Astrocyte of the spinal cord (primary cell): ENCODE measurements around the gene NR3C1.

ENCODE experiments used
- DNase-seq: peaks from one replicate; pipeline ENCODE4 v3.0.0; 2011; ENCODE audit warnings: low read depth, low spot score
- H3K4me3 ChIP-seq: 2 replicates; pipeline ENCODE4 v1.5.1; 2011; ENCODE audit warnings: low read depth, mild to moderate bottlenecking, low read length, moderate library complexity
- in situ Hi-C: cut with HindIII; loops from 2 replicates; pipeline ENCODE4 v1.10.0; 2017; ENCODE audit warnings: low sequenced_read_pairs
- TF ChIP-seq, protein P1 (sequence below): IDR thresholded peaks from 2 replicates; pipeline ENCODE4 v1.5.1; 2012; ENCODE audit warnings: low read depth, mild to moderate bottlenecking, low read length, inconsistent platforms

NR3C1 gene

DNA sequence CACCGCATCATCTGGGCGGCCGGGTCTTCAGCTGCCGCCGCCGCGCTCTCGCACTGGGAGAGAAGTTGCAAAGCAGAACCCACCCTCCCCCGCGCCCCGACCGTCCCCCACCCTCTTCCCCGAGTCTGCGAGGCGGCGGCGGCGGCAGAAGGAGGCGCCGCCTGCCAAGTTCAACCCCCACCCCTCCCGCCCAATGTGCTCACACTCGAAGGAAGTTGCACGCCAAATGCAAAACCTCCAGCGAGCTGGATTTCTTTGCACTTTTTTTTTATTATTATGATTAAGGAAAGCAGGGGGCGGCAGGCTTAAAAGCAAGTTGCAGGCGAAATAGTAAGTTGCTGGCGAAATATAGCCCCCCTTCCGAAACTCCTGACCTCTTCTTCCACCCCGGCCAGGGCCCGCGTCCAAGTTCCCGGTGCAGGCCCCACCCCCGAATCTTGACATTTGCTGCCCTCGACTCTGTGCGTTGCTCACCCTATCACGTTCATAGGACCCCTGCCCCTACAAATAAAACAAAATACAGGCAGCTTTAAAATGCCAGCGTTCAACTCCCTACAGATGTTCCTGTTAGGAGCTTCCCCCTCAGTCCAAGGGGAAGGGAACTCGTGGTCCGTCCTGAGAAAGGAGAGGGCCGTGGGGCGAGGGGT is 1.1 kb upstream of the NR3C1 start:
- TF ChIP-seq, protein P1, sequence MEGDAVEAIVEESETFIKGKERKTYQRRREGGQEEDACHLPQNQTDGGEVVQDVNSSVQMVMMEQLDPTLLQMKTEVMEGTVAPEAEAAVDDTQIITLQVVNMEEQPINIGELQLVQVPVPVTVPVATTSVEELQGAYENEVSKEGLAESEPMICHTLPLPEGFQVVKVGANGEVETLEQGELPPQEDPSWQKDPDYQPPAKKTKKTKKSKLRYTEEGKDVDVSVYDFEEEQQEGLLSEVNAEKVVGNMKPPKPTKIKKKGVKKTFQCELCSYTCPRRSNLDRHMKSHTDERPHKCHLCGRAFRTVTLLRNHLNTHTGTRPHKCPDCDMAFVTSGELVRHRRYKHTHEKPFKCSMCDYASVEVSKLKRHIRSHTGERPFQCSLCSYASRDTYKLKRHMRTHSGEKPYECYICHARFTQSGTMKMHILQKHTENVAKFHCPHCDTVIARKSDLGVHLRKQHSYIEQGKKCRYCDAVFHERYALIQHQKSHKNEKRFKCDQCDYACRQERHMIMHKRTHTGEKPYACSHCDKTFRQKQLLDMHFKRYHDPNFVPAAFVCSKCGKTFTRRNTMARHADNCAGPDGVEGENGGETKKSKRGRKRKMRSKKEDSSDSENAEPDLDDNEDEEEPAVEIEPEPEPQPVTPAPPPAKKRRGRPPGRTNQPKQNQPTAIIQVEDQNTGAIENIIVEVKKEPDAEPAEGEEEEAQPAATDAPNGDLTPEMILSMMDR = no peak
- DNase-seq = peak; percentile 95
- peak overlapping the region; percentile 84 for H3K4me3 ChIP-seq
- in situ Hi-C loops = no loop called here

- in situ Hi-C loops = no loop called here
- TF ChIP-seq, protein P1 = no peak
- peak overlapping the region; percentile 84 for H3K4me3 ChIP-seq
- peak; percentile 68 for DNase-seq
Measured at GRCh38 chr5:143403334-143403592, 223 bp downstream of the NR3C1 start.

DNA sequence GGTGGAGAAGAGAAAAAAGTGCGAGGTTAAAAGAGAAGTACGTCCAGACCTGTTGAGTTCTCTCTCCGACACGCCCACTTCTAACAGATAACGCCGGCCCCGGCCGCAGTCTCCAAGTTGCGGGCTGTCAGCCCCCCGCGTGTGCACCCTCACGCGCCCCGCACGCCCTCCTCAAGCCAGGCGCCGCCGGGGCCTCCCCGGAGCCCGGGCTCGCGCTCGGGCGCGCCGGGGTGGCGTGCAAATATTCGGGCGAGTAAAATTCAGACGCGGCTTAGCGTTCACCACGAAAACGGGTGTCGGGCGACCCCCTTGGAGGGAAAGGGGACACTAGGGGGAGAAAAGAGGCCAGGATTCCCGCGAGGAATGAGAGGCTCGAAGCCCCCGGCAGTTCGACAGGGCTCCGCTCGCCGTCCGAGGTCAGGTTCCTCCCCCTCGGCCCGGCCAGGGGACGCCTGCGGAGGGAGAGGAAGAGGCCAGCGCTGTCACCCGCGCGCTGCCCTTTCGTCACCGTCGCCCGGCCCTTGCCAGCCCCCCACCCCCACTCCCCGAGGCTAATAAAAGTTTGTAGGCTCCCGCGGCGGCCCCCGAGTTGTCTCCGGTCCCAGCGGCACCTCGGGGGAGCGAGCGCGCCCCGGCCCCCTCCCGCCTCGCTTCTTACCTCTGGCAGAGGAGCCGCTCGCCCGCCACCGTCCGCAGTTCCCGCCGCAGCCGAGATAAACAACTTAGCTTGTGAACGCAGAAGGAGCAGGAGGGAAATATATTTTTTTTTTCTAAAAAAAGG is 743 bp downstream of the NR3C1 start:
- peak overlapping the region; percentile 84 for H3K4me3 ChIP-seq
- DNase-seq = no peak
- TF ChIP-seq, protein P1 = peak; percentile 2
- in situ Hi-C loops = no loop called here

DNA sequence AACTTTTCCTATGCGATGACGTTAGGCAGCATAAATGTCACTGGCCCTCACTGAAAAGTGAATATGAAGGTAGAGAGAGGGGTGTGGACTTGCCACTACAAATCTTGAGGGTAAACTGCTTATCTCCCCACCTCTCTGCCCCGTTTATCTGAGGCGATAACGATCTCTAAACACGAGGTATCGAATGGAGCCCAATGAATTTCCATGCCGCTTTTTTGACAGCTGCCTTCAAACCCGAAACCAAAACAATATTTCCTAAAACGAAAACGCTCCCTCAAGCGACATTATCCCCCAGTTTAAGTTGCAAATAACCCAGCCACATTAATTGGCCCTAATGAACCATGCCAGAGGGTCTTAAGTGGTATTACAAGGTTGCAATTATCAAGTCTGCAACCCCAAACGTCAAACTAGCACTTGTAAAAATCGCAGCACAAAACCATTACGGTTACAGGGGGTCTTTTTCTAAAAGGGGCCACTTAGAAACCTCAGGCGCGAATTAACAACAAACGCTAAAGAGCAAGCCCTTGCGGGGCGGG is 1.4 kb downstream of the NR3C1 start:
- in situ Hi-C loops = no loop called here
- TF ChIP-seq, protein P1 = no peak
- peak overlapping the region; percentile 84 for H3K4me3 ChIP-seq
- peak; percentile 26 for DNase-seq

DNA sequence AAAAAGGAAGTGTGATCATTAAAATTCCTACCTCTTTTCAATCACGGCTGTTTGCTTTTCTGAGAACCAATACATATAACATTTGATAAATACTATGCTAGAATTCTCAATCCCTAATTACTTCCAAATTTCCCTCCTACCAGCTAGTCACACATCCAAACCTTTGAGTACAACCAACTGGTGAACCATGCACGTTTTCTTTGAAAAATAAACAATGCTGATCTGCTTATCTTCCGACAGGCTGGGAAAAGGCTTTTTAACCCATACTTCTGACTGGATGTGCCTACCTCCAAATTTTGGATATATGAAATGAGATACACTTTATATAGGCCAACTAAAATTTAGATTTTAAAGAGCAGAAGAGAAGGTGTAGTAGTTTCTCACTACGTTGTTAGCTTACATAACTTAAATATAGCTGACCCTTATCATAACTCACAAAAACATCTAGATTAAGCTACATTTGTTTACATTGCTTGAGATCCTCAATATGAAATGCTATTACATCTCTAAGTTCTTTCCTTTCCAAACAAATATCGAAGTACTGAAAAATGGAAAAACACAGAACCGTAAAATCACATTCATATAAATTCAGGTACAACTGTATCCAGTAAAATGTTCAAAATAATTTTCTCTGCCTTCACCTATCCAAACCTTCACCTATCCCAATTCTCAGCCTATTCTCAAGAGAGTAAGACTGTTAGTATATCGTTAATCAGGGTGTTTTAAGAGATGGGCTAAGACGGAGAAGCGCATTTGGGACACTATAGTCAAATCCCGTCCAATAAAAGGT is 2.1 kb downstream of the NR3C1 start:
- peak overlapping the region; percentile 84 for H3K4me3 ChIP-seq
- in situ Hi-C loops = no loop called here
- TF ChIP-seq, protein P1 = no peak
- DNase-seq = peak; percentile 27

GRCh38 chr5:143400541-143401226 is 2.8 kb downstream of the NR3C1 start:
- in situ Hi-C loops = no loop called here
- DNase-seq = peak; percentile 60
- H3K4me3 ChIP-seq = peak overlapping the region; percentile 84
- TF ChIP-seq, protein P1 = no peak
